Measurements from ENCODE around the gene IRF6.

The IRF6 gene

GRCh38 chr1:209775678-209776077 lies 30.3 kb downstream of the IRF6 start:
- no peak overlapping the region for H3K4me3 ChIP-seq (replicated peaks in 1 of 2; ENCODE audit: low read depth in 2 of 2, low read length in 2 of 2)
- no peak for TF ChIP-seq CTCF (IDR thresholded peaks at IDR 0.05; ENCODE audit: low read depth, low read length)
- no peak for DNase-seq (ENCODE audit: low read depth in 2 of 2)

GRCh38 chr1:209774592-209774991 lies 31.4 kb downstream of the IRF6 start:
- TF ChIP-seq CTCF (IDR thresholded peaks at IDR 0.05; ENCODE audit: low read depth, low read length): no peak
- H3K4me3 ChIP-seq (replicated peaks in 1 of 2; ENCODE audit: low read depth in 2 of 2, low read length in 2 of 2): no peak overlapping the region

GRCh38 chr1:209772126-209772525 lies 33.8 kb downstream of the IRF6 start:
- TF ChIP-seq CTCF (IDR thresholded peaks at IDR 0.05; ENCODE audit: low read depth, low read length): no peak

More at GRCh38 chr1:209774592-209774991, 31.4 kb downstream of the IRF6 start:
- DNase-seq (ENCODE audit: low read depth in 2 of 2): no peak

GRCh38 chr1:209770636-209771415 lies 35.1 kb downstream of the IRF6 start:
- no peak for DNase-seq (ENCODE audit: low read depth in 2 of 2)
- no peak for TF ChIP-seq CTCF (IDR thresholded peaks at IDR 0.05; ENCODE audit: low read depth, low read length)
- H3K4me3 ChIP-seq (replicated peaks in 1 of 2; ENCODE audit: low read depth in 2 of 2, low read length in 2 of 2): no peak overlapping the region

More at GRCh38 chr1:209772126-209772525, 33.8 kb downstream of the IRF6 start:
- no peak for DNase-seq (ENCODE audit: low read depth in 2 of 2)
- no peak overlapping the region for H3K4me3 ChIP-seq (replicated peaks in 1 of 2; ENCODE audit: low read depth in 2 of 2, low read length in 2 of 2)

- H3K4me3 ChIP-seq (replicated peaks in 1 of 2; ENCODE audit: low read depth in 2 of 2, low read length in 2 of 2): no peak overlapping the region
- no peak for TF ChIP-seq CTCF (IDR thresholded peaks at IDR 0.05; ENCODE audit: low read depth, low read length)
- DNase-seq (ENCODE audit: low read depth in 2 of 2): peak; percentile 35 to 53
Measured at GRCh38 chr1:209769971-209770370, 36.0 kb downstream of the IRF6 start.

GRCh38 chr1:209769171-209769904 lies 36.6 kb downstream of the IRF6 start:
- H3K4me3 ChIP-seq (replicated peaks in 1 of 2; ENCODE audit: low read depth in 2 of 2, low read length in 2 of 2): no peak overlapping the region
- no peak for TF ChIP-seq CTCF (IDR thresholded peaks at IDR 0.05; ENCODE audit: low read depth, low read length)
- DNase-seq (ENCODE audit: low read depth in 2 of 2): peak; percentile 94 to 95
